HG03442 (cell line): Measurements from ENCODE around the gene PADI4.

Experiments
- ATAC-seq: cut with Tn5 transposase; IDR thresholded peaks from one replicate; pipeline ENCODE4 v1.9.1; 2021; ENCODE audit warnings: mild to moderate bottlenecking, moderate library complexity; ENCODE audit not compliant: unreplicated experiment

Gene PADI4

DNA sequence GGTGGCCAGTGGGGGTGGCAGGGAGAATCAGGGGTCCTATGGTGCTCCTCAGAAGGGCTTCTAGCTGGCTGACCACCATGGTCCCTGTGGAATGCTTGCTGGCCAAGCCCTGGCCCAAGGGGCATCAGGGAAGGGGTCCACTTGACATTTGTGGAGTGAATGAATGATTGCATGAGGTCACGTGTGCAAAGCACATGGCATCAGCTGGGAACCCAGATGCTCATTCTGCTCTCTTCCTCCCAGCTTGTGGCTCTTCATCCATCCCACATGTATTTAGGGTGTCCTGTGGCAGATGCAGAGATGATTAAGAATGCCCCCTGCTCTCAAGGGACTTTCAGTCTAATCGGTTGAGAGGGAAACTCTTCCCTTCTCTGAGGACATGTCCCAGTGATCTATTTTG, 27.1 kb upstream of the PADI4 start:
- ATAC-seq = no peak

DNA sequence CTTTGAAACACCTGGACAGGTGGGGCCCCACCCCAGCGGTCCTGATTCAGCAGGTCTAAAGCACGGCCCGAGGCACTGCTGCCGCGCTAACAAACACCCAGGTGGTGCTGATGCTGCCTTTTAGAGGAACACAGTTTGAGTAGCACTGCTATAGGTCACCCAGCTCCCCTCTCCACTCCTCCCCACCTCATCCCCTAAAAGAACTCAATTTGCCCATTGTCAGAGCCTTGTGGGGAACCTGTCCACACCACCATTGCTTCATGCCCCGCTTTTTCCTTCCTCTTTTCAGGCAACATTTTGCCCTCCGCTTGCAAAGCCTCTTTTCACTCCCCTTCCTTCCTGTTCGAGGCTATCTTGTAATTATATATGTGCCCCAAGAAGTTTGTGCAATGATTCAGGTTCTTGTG, 26.2 kb upstream of the PADI4 start:
- no peak for ATAC-seq

DNA sequence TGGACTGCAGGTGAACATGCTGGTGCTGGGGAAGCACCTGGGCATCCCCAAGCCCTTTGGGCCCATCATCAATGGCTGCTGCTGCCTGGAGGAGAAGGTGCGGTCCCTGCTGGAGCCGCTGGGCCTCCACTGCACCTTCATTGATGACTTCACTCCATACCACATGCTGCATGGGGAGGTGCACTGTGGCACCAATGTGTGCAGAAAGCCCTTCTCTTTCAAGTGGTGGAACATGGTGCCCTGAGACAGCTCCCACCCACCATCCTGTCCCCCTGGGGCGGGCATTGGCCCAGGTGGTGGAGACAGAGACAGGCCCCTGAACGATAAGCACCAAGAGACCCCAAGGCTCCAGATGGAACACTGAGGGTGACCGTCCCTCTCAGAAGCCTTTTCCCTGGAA, 25.2 kb upstream of the PADI4 start:
- no peak for ATAC-seq

DNA sequence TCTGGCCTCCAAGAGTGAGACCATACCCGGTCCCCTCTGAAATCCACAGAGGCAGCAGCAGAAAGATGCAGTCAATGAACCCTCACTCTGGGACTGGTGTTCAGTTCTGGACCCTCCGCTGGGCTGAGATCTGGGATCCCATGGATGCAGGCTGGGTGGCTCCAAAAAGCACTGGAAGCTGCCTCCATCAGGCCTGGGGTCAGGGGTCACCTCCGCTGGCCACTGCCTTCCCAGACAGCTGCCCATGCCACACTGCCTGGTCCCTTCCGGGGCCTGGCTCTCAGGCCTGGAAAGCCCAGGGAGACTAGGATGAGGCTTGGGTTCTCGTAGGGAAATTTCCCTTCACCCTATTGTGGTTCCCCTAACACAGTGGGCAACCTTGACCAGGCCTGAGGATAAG, 21.4 kb upstream of the PADI4 start:
- no peak for ATAC-seq

DNA sequence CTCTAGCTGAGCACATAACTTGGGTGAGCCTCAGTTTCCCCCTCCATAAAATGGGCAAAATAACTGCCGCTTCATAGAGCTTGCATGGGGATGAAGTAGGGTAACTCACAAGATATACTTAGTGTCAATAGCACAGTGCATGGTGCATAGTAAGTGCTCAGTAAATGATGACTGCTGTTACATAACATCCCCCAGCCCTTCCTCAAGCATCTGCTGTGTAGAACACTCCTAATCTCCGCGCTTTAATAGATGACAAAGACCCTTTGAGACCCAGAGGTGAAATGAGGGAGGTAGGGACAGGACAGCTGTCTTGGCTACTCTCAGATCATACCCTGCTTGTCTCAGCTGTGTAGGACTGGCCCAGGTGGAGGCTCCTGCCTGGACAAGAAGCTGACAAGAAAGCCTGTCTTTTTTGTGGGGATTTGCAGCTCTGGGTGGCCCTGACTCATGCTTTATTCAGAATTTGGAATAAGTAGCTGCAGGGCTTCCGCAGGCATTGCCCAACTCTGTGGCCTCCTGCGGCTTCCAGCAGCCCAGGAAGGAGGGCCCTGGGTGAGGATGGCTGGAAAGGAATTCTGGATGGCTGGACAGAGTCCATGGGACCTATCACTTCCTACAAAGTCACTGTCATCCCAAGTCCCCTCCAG, 20.7 kb upstream of the PADI4 start:
- no peak for ATAC-seq

DNA sequence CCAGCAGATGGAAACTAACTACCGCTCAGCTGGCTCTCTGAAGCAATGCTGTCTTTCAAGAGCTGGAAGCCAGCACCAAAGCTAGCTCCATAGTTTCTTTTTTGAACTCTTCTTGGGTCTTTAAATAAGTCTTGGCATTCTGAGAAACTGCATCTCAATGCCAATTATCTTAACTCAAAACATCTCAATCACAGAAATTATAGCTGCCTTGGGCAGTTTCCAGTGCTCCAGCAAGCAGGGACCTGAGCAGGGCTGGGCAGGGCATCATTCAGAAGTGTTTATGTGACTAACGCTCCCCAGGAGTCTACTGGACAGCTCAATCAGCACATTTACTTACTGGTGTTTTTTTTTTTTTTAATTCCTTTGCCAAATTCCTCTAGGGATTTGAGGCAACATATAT, 18.3 kb upstream of the PADI4 start:
- no peak for ATAC-seq

DNA sequence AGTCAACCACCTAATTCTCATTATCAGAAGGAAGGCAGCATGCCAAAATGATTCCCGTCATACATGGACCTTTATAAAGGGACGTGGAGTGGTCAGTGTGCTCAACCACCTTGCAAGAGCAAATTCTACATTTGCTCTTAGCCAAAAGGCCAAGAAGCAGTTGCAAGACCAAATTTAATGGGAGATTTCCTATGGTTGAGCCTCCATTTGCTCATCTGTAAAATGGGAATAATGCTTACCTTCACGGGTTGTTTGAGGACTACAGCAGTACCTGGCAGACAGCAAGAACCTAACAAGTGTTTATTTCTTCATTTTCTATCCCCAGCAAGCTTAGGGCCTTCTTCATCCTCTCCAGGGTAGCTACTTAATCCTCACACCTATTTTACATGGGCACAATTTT, 17.4 kb upstream of the PADI4 start:
- ATAC-seq = no peak

DNA sequence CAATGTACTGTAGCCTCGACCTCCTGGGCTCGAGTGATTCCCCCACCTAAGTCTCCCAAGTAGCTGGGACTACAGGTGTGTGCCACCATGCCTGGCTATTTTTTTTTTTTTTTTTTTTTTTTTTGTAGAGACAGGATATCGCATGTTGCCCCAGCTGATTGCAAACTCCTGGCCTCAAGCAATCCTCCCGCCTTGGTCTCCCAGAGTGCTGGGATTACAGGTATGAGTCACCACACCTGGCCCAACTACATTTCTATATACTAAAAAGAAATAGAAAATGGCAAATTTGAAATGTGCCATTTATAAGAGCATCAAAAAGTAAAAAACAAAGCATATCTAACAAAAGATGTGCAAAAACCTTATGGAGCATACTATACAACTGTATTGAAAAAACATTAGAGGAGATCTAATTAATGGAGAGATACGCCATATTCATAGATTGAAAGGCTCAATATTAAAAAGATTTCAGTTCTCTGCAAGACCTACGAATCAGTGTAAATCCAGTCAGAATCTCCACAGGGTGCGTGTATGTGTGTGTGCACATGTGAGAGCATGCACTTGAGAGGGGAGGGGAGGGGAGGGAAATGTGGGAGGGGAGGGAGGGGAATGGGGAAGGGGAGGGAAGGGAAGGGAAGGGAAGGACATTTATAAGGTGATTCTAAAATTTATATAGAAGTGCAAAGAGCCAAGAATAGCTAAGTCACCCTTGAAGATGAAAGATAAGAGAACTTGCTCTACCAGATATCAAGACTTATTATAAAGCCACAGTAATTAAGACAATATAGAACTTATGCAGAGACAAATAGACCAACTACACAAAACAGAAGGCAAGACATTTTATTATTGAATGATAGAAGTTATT, 15.5 kb upstream of the PADI4 start:
- no peak for ATAC-seq

DNA sequence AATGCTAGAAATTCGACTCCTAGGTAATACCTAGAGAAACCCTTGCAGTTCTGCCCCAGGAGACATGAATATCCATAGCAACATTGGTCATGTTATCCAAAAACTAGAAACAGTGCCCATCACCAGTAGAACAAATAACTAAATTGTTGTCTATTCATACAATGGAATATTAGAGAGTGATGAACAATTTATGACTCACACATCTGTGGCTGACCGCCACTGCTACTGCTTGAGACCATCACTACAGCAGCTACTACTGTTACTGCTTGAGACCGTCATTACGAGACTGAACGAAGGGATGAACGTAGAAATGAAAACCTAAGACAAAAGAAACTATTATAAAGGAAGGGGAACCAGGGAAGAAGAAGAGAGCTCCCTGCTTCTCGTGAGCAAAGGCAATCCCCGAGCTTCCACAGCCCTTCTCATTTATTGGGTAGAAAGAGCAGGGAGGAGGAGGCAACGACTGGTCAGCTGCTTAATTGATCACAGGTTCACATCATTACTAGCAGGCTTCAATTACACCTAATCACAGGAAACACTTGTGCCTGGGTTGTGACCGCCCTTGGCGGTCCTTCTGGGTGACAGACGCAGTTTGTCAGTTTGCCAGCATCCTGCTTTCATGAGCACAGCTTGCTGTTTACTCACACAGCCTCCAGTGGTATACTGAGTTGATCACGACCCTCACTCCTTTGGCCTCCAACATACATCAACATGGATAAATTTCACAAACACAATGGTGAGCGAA, 14.1 kb upstream of the PADI4 start:
- no peak for ATAC-seq

DNA sequence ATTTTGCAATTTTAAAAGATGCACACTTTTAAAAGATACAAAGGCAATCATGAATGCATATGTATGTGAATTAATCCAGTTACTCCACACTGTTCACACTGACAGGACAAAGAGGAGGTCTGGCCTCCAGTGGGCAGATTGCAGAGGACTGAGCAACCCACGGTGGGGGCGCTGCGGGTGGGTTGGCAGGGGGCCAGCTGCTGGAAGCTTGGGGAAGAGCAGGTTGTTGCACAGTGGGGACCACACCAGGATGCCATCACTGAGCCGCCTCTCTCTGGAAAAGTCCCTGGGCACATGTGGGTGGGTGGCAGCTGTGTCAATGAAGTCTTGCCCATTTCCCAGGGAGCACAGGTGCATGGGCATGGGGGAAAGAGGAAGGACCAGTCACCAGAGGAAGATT, 12.7 kb upstream of the PADI4 start:
- ATAC-seq = no peak

DNA sequence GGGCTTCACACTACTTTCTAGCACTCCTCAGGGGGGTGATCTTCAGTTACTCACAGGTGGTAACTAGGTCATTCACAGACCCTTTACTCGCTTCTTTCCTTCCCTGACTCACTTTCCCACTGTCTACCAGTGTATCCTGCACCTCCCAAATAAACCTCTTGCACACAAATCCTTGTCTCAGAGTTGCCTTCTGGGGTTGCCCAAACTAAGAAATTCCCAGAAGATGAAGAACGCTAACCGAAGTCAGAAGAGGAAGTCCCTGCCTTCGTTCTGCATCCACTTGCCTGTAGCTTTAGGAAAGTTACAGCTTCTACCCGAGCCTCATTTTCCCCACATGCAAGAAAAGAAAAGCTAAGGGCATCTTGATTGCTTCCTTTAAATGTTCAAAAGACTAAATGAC, 11.9 kb upstream of the PADI4 start:
- ATAC-seq = no peak

DNA sequence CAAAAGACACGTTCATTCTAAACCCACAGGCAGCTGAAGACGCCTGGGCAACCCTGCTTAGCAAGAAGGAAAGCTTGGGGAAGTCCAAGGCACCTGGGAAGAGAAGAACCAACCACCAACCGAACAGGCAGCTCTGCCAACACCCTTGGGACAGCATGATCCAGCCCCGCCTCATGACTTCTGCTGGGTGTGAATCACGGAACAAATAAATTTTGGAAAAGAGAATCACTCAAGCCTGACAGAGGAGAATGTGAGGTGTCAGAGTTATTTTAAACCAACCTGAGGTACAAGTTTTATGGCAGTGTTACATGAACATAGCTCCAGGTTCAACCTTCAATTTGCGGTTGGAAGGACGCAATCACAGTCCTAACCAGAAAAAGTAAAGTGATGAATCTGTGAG, 10.0 kb upstream of the PADI4 start:
- ATAC-seq = no peak

DNA sequence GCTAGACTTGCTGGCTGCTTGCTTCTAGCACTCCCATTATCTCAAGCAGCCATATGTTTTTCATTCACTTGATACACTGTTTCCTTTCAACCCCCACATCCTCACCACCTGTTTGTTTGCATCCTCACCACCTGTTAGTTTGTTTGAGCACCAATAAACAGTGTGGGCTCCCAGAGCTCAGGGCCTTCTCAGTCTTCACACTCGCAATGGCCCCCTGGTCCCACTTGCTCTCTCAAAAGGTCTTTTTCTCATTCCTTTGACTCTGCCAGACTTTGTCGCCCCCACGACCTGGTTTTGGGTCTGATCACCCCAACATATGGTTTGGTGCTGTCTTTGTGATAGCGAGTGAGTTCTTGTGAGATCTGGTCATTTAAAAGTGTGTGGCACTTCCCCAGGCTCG, 6.2 kb upstream of the PADI4 start:
- ATAC-seq = no peak

DNA sequence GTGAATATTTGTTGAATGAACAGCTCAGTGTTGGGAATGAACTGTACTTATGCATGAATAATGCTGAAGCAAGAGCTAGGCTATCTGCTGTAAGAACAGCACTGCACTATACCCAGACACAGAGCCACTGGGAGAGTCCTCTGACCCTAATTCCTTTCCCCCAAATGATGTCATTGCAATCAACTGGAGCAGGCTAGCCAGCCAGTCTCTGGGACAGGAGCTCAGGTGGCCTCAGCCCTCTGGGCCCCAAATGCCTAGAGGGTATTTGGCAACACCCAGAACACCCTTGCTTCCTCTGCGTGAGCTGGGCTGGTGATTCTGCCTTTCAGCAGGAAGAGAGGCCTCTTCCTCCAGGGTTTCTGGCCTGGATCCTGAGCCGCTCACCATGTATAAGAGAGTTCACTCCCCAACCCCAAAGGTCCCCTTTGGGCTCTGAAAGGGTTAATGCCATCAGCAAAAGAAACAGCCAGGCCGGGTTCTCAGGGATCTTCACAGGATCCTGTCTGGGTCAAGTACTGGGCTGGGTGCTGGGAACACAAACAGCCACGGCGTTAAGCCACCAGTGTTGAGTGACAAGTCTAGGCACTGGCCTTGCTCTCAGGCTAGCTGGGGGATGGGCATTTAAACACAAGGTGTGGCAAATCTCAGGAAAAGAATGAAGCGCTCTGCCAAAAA, 3.7 kb upstream of the PADI4 start:
- no peak for ATAC-seq

DNA sequence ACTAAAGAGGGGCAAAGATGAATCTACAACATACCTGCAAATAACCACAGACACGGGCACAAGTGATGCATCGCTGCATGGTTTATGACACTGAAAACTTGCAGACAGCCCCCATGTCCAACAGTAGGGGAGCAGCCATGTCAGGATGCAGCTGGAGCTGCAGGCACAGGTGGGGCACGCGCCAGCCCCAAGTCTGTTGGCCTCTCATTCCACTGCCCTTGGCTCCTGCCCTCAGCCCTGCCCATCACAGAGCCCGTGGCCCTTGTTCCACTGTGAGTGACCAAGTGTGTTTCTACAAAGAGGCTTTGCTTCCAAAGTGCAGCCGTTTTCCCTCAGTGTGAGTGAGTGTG, 3.2 kb upstream of the PADI4 start:
- no peak for ATAC-seq

DNA sequence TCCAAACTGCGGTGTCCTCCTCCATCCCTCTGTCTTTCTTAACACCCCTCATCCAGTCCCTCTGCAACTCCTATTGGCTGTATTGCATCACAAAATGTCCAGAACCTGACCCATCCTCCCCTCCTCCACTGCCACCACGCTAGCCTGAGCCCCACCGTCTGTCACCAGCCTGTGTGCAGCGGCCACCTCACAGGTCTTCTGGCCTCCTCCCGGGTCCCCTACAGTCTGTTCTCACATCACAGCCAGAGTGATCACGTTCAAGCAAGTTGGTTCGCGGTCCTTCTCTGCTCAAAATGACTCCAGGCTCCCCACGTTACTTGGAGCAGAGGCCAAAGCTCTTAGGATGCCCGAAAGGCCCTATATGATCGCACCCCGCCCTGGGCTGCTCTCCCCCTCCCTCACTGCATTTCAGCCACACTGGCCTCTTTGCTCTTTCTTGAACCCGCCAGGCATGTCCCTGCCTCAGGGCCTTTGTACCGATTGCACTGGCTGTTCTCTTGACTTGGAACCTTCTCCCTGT, 2.4 kb upstream of the PADI4 start:
- ATAC-seq = no peak

DNA sequence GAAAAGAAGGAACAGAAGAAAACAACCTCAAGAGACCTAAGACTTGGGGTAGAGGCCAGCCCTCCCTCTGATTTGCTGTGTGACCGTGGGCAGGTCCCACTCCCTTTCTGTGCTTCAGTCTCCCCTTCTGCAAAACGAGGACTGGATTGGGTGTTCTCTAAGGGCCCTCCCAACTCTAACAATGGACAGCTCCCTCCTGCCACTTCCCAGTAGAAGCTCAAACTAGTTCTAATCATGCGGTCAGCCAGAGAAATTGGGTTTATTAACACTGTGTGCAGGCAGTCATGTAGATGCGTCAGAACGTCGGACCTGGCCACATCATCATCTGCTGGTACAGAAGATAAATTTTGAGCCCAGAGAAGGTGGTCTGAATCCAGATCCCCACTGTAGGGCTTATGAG, 1.6 kb upstream of the PADI4 start:
- no peak for ATAC-seq

DNA sequence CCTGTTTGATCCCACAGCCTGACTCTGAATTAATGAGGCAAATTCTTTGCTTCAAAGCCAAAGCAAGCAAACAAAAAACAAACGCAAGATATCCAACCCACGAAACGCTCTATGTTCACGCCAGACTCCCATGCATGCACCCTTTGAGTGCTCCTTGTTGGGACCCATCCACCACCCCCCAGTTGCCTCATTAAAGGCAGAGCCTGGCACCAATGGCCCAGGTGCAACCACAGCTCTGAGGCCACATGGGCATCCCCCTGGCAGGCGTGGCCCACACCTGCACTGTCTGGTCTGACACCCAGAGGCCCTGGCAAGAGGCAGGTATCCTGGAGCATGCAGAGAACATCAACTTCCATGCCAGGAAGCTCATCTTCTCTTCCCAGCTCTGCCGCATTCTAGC, 1.1 kb upstream of the PADI4 start:
- no peak for ATAC-seq

DNA sequence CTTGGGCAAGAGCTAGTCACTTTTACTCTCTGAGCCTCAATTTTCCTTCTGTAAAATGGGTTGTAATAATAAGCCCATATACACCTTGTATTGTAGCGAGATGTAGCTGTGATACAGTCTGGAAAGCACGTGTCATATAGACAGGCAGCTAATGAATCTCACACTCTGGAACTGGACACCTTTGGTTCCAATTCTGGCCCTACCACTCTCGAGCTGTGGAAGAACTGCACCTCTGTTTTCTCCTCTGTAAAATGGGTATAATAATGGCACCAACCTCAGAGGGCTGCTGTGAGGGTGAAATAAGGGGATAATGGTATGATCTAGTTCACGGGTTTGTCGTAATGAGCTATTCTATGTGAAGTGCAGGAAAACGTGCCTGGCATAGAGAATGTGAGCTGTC, 668 bp upstream of the PADI4 start:
- ATAC-seq = no peak

DNA sequence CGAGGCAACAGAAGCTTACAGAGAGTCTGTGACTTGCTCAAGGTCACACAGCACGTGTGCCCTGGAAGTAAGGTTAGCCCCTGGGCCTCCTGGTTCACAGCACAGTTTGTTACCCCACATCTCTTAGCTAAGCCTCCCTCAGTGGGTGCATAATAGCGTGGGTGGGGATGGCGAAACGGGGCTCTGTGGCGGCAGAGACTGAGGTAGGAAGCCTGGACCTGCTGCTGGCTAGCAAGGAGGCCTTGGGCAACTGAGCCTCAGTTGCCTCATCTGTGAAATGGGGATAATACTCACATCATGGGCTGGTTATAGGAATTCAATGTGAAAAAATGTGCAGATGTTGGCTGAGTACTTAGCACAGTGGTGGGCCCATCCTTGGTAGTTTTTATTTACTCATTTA, 596 bp downstream of the PADI4 start:
- ATAC-seq = no peak

DNA sequence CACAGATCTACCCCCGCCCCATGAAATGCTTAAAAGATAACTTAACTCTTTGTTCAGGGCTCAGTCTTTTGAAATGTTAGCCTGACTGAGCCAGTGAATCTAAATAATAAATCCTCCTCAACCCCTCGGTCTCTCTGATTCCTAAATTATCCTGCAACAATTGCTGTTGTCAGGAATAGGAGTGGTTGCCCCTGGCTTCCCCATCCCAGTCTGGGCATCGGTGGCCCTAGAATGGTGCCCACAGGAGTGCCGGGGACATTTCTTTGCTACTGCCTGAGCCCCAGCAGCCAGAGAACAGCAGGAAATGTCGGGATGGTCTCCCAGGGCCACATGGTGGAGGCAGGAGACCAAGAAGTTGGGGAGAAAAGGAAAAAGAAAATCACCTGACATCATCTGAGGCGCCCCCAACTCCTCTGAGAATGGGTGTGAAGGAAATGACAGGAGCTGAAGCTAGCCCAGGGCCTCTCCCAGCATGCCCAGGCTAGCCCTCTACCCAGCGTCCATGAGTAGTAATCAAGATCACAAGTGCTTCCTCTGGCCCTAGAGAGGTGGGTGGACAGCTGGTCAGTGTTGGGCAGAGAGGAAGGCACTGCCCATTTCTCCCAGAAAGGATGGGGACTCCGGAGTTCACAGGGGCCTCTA, 1.6 kb downstream of the PADI4 start:
- ATAC-seq = no peak
